ENCODE measurements around the gene SLC1A2.
A peak's percentile ranks its signal among the peaks of the same experiment; 100 is the strongest.

Gene SLC1A2

GRCh38 chr11:35262056-35262455 is 157.3 kb downstream of the SLC1A2 start:
- Histone ChIP-seq H4K91ac (ENCODE audit: low read depth, low read length) (no peak overlapping the region), H3K23ac (ENCODE audit: low read length) (no peak overlapping the region), H3K79me1 (ENCODE audit: low read length) (no peaks in the 10 kb centered on the region), H2BK5ac (ENCODE audit: low read depth, low read length, poor library complexity) (no peak overlapping the region), H2BK12ac (ENCODE audit: low read length) (no peak overlapping the region), H3K79me2 (ENCODE audit: control insufficient read depth, insufficient read depth, low read length, poor library complexity) (no peaks in the 10 kb centered on the region), H3K27ac (ENCODE audit: low read depth, low read length) (no peak overlapping the region), H3K4me3 (ENCODE audit: low read depth, low read length) (no peak overlapping the region), H3K4me2 (ENCODE audit: low read length) (no peak overlapping the region), H2AK5ac (ENCODE audit: low read length) (no peak overlapping the region), H3K27me3 (ENCODE audit: insufficient read depth, low read length) (no peaks in the 10 kb centered on the region), H2AFZ (ENCODE audit: insufficient read depth, low read length, poor library complexity) (no peak overlapping the region), H4K12ac (ENCODE audit: low read depth, low read length) (no peak overlapping the region), H3K4me1 (ENCODE audit: control insufficient read depth in 1 of 2, insufficient read depth in 2 of 2, low read length in 2 of 2) (no peaks in the 10 kb centered on the region), H3K9me3 (ENCODE audit: insufficient read depth, low read depth, low read length) (no peaks in the 10 kb centered on the region), H3K4ac (ENCODE audit: low read depth, low read length) (no peak overlapping the region), H3K36me3 (ENCODE audit: control insufficient read depth in 1 of 2, insufficient read depth in 2 of 2, low read length in 2 of 2) (no peaks in the 10 kb centered on the region), H2BK120ac (ENCODE audit: insufficient read depth, low read length, poor library complexity) (no peak overlapping the region), H3K9ac (ENCODE audit: low read length) (no peak overlapping the region), H4K8ac (ENCODE audit: low read depth, low read length) (no peak overlapping the region), H3K14ac (ENCODE audit: low read length) (no peak overlapping the region), H3K18ac (ENCODE audit: low read length) (no peak overlapping the region)
- WGBS (ENCODE audit: extremely low coverage, insufficient coverage, insufficient read length): no CpG with 5 or more reads among the region's 3 CpGs
- DNase-seq: no peak

- Histone ChIP-seq H3K36me3 (ENCODE audit: control insufficient read depth in 1 of 2, insufficient read depth in 2 of 2, low read length in 2 of 2) (no peaks in the 10 kb centered on the region), H3K23ac (ENCODE audit: low read length) (no peak overlapping the region), H3K9ac (ENCODE audit: low read length) (no peak overlapping the region), H3K4me1 (ENCODE audit: control insufficient read depth in 1 of 2, insufficient read depth in 2 of 2, low read length in 2 of 2) (no peaks in the 10 kb centered on the region), H2AFZ (ENCODE audit: insufficient read depth, low read length, poor library complexity) (no peak overlapping the region), H4K8ac (ENCODE audit: low read depth, low read length) (no peak overlapping the region), H3K9me3 (ENCODE audit: insufficient read depth, low read depth, low read length) (no peaks in the 10 kb centered on the region), H4K91ac (ENCODE audit: low read depth, low read length) (no peak overlapping the region), H3K4me3 (ENCODE audit: low read depth, low read length) (no peak overlapping the region), H3K79me2 (ENCODE audit: control insufficient read depth, insufficient read depth, low read length, poor library complexity) (no peaks in the 10 kb centered on the region), H2BK120ac (ENCODE audit: insufficient read depth, low read length, poor library complexity) (no peak overlapping the region), H2BK12ac (ENCODE audit: low read length) (no peak overlapping the region), H3K18ac (ENCODE audit: low read length) (no peak overlapping the region), H3K4ac (ENCODE audit: low read depth, low read length) (no peak overlapping the region), H3K27ac (ENCODE audit: low read depth, low read length) (no peak overlapping the region), H2AK5ac (ENCODE audit: low read length) (no peak overlapping the region), H3K4me2 (ENCODE audit: low read length) (no peak overlapping the region), H3K14ac (ENCODE audit: low read length) (no peak overlapping the region), H3K27me3 (ENCODE audit: insufficient read depth, low read length) (no peaks in the 10 kb centered on the region), H3K79me1 (ENCODE audit: low read length) (no peaks in the 10 kb centered on the region), H4K12ac (ENCODE audit: low read depth, low read length) (no peak overlapping the region), H2BK5ac (ENCODE audit: low read depth, low read length, poor library complexity) (no peak overlapping the region)
- WGBS (ENCODE audit: extremely low coverage, insufficient coverage, insufficient read length): no CpG with 5 or more reads among the region's 1 CpG
- DNase-seq: peak in 1 of 2 donors; percentile 42
These were observed 158.2 kb downstream of the SLC1A2 start for GRCh38 chr11:35261197-35261596.

- Histone ChIP-seq H3K14ac (ENCODE audit: low read length) (no peak overlapping the region), H3K4me3 (ENCODE audit: low read depth, low read length) (no peak overlapping the region), H4K8ac (ENCODE audit: low read depth, low read length) (no peak overlapping the region), H2AFZ (ENCODE audit: insufficient read depth, low read length, poor library complexity) (no peak overlapping the region), H3K36me3 (ENCODE audit: control insufficient read depth in 1 of 2, insufficient read depth in 2 of 2, low read length in 2 of 2) (no peaks in the 10 kb centered on the region), H2BK5ac (ENCODE audit: low read depth, low read length, poor library complexity) (no peak overlapping the region), H2AK5ac (ENCODE audit: low read length) (no peak overlapping the region), H3K27ac (ENCODE audit: low read depth, low read length) (no peak overlapping the region), H3K79me2 (ENCODE audit: control insufficient read depth, insufficient read depth, low read length, poor library complexity) (no peaks in the 10 kb centered on the region), H3K9ac (ENCODE audit: low read length) (no peak overlapping the region), H4K91ac (ENCODE audit: low read depth, low read length) (no peak overlapping the region), H3K18ac (ENCODE audit: low read length) (no peak overlapping the region), H3K79me1 (ENCODE audit: low read length) (no peaks in the 10 kb centered on the region), H2BK120ac (ENCODE audit: insufficient read depth, low read length, poor library complexity) (no peak overlapping the region), H3K9me3 (ENCODE audit: insufficient read depth, low read depth, low read length) (no peaks in the 10 kb centered on the region), H3K27me3 (ENCODE audit: insufficient read depth, low read length) (no peaks in the 10 kb centered on the region), H2BK12ac (ENCODE audit: low read length) (no peak overlapping the region), H3K23ac (ENCODE audit: low read length) (no peak overlapping the region), H4K12ac (ENCODE audit: low read depth, low read length) (no peak overlapping the region), H3K4me2 (ENCODE audit: low read length) (no peak overlapping the region), H3K4ac (ENCODE audit: low read depth, low read length) (no peak overlapping the region), H3K4me1 (ENCODE audit: control insufficient read depth in 1 of 2, insufficient read depth in 2 of 2, low read length in 2 of 2) (no peaks in the 10 kb centered on the region)
- WGBS (ENCODE audit: extremely low coverage, insufficient coverage, insufficient read length): no CpG with 5 or more reads among the region's 10 CpGs
- DNase-seq: no peak
These were observed 158.9 kb downstream of the SLC1A2 start for GRCh38 chr11:35260342-35260985.

DNA sequence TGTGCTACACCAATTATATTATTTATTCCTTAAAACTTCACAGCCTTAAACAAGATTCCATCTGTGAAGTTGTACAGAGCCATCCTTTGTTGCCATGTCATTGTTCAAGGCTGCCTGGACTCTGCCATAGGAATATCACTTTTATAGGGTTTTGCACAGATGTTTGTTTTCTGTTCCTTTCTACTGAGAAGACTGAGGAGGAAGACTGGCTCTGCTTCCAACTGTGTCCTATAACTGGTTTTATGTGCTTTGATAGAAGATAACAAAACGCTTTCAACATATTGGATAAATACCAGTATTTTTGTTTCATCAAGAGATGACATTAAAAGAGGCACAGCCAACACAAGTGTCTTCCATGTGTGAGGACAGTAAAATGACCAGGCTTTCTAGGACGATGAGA is 159.8 kb downstream of the SLC1A2 start:
- DNase-seq: no peak
- Histone ChIP-seq H3K27me3 (ENCODE audit: insufficient read depth, low read length) (no peaks in the 10 kb centered on the region), H3K4me3 (ENCODE audit: low read depth, low read length) (no peak overlapping the region), H3K18ac (ENCODE audit: low read length) (no peak overlapping the region), H2BK12ac (ENCODE audit: low read length) (no peak overlapping the region), H3K36me3 (ENCODE audit: control insufficient read depth in 1 of 2, insufficient read depth in 2 of 2, low read length in 2 of 2) (no peaks in the 10 kb centered on the region), H4K8ac (ENCODE audit: low read depth, low read length) (no peak overlapping the region), H4K12ac (ENCODE audit: low read depth, low read length) (no peak overlapping the region), H2BK120ac (ENCODE audit: insufficient read depth, low read length, poor library complexity) (no peak overlapping the region), H3K9ac (ENCODE audit: low read length) (no peak overlapping the region), H3K4me1 (ENCODE audit: control insufficient read depth in 1 of 2, insufficient read depth in 2 of 2, low read length in 2 of 2) (no peaks in the 10 kb centered on the region), H2AK5ac (ENCODE audit: low read length) (no peak overlapping the region), H3K4me2 (ENCODE audit: low read length) (no peak overlapping the region), H3K9me3 (ENCODE audit: insufficient read depth, low read depth, low read length) (no peaks in the 10 kb centered on the region), H2BK5ac (ENCODE audit: low read depth, low read length, poor library complexity) (no peak overlapping the region), H2AFZ (ENCODE audit: insufficient read depth, low read length, poor library complexity) (no peak overlapping the region), H3K79me2 (ENCODE audit: control insufficient read depth, insufficient read depth, low read length, poor library complexity) (no peaks in the 10 kb centered on the region), H3K4ac (ENCODE audit: low read depth, low read length) (no peak overlapping the region), H3K14ac (ENCODE audit: low read length) (no peak overlapping the region), H4K91ac (ENCODE audit: low read depth, low read length) (no peak overlapping the region), H3K79me1 (ENCODE audit: low read length) (no peaks in the 10 kb centered on the region), H3K23ac (ENCODE audit: low read length) (no peak overlapping the region), H3K27ac (ENCODE audit: low read depth, low read length) (no peak overlapping the region)
- WGBS (ENCODE audit: extremely low coverage, insufficient coverage, insufficient read length): no CpG with 5 or more reads among the region's 2 CpGs

Data from trophoblast cell (in vitro differentiated cells and primary cell).